MCF 10A (cell line): ENCODE data around the gene LRR1. TPM values are rescaled to one million over a fixed set of nuclear protein-coding genes. Genes with fewer than 3 reads are reported as not detected.

Experiments
- BruUV-seq: library from RNA; stranded (reverse); fragments of 400-500 nt; replicated peaks from 2 replicates; lab custom pipeline; 2021; lab: Mats Ljungman, UMichigan
- CTCF ChIA-PET: fragments of 300-600 bp; sonication (Branson Sonifier 250); formaldehyde crosslinking; extraction: SDS; loops from one replicate; lab custom pipeline; 2021; ENCODE audit warnings: antibody characterized with exemption, inconsistent platforms; lab: Yijun Ruan, JAX
- POLR2A ChIA-PET: fragments of 300-600, 350-650 bp; sonication (Branson Sonifier 250); formaldehyde crosslinking; extraction: SDS; loops from one replicate; lab custom pipeline; 2020; ENCODE audit warnings: antibody characterized with exemption, inconsistent platforms; lab: Yijun Ruan, JAX
- DNase-seq: peaks from one replicate; pipeline ENCODE4 v3.0.0-alpha.2; 2018; ENCODE audit not compliant: unreplicated experiment
- H3K27ac Mint-ChIP-seq: one replicate; pipeline ENCODE4 v1.8.0; 2022; ENCODE audit warnings: mild to moderate bottlenecking, low read depth, mixed read lengths; ENCODE audit not compliant: unreplicated experiment
- H3K27me3 Mint-ChIP-seq: one replicate; pipeline ENCODE4 v1.8.0; 2022; ENCODE audit warnings: mixed read lengths; ENCODE audit not compliant: insufficient read depth, unreplicated experiment
- H3K36me3 Mint-ChIP-seq: one replicate; pipeline ENCODE4 v1.8.0; 2022; ENCODE audit warnings: mild to moderate bottlenecking, moderate library complexity, mixed read lengths; ENCODE audit not compliant: insufficient read depth, unreplicated experiment
- H3K4me1 Mint-ChIP-seq: one replicate; pipeline ENCODE4 v1.8.0; 2022; ENCODE audit warnings: mixed read lengths; ENCODE audit not compliant: insufficient read depth, unreplicated experiment
- H3K4me3 Mint-ChIP-seq: one replicate; pipeline ENCODE4 v1.8.0; 2022; ENCODE audit warnings: mild to moderate bottlenecking, moderate library complexity, mixed read lengths; ENCODE audit not compliant: unreplicated experiment
- H3K9me3 Mint-ChIP-seq: one replicate; pipeline ENCODE4 v1.8.0; 2022; ENCODE audit warnings: mixed read lengths; ENCODE audit not compliant: unreplicated experiment
- intact Hi-C: fragments of 100-400 bp; cut with micrococcal nuclease; formaldehyde crosslinking; loops from 2 replicates; pipeline ENCODE4 v1.14.1; 2022
- total RNA-seq: library from RNA; stranded (reverse); gene quantifications from 2 replicates; pipeline ENCODE4 v1.2.3, GENCODE V29; 2022
- TF ChIP-seq, protein P1 (sequence below): fragments of 200-600 bp; IDR thresholded peaks from one replicate; pipeline ENCODE4 v1.8.0; 2022; ENCODE audit warnings: antibody characterized with exemption, mild to moderate bottlenecking; ENCODE audit not compliant: unreplicated experiment

Gene LRR1
- total RNA-seq, 1 experiment from 2014 or later: 19.8 TPM

DNA sequence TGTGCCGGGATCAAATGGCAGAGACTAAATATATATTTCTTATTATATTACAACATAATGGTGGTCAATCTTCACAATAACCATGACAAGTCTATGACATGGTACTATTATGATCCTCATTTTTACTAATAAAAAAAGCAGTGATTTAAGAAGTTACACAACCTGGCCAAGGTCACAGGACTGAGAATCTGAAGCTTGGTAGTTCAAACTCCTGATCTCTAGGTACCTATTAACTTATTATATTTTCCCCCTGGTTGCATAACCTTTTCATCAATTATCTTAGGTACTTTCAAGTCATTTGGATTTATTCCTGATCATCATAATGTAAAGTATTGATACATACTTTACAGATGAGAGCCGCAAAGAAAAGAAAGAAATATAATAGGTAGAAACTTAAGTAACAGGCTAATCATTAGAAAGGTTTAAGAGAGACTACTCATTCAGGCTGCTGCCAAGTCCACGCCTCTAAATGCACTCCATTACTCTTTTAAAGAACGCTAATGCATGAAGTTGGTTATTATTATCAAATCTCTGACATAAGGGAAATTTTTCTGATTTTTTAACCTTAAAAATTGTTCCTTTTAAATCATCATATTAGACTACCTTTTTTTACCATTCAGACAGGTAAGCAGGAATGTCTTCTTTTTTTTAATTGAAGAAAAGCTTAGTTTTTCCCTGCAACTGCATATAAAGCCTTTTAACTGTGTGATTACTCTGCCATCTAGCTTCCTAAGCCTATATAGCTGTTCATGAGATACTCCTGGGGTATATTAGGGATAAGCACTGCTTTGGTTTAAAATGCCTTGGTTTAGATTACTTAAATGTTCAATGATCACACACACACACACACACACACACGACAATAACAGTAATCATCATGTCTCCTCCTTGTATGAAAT lies 48.2 kb upstream of the LRR1 start:
- no TSS peak for BruUV-seq
- intact Hi-C loops: loop anchor here (1.0 to 10.0 kb wide), 2 partner anchors 88 to 376 kb away; no protein-coding TSS in a partner anchor
- TF ChIP-seq, protein P1, sequence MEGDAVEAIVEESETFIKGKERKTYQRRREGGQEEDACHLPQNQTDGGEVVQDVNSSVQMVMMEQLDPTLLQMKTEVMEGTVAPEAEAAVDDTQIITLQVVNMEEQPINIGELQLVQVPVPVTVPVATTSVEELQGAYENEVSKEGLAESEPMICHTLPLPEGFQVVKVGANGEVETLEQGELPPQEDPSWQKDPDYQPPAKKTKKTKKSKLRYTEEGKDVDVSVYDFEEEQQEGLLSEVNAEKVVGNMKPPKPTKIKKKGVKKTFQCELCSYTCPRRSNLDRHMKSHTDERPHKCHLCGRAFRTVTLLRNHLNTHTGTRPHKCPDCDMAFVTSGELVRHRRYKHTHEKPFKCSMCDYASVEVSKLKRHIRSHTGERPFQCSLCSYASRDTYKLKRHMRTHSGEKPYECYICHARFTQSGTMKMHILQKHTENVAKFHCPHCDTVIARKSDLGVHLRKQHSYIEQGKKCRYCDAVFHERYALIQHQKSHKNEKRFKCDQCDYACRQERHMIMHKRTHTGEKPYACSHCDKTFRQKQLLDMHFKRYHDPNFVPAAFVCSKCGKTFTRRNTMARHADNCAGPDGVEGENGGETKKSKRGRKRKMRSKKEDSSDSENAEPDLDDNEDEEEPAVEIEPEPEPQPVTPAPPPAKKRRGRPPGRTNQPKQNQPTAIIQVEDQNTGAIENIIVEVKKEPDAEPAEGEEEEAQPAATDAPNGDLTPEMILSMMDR: peak; percentile 35
- Mint-ChIP-seq H3K36me3 (no peaks in the 10 kb centered on the region), H3K4me1 (no peaks in the 10 kb centered on the region), H3K27me3 (no peaks in the 10 kb centered on the region), H3K27ac (no peak overlapping the region), H3K4me3 (no peak overlapping the region), H3K9me3 (no peaks in the 10 kb centered on the region)
- no peak for DNase-seq
- POLR2A ChIA-PET: no interaction called here
- CTCF ChIA-PET: interaction anchor here (0.7 to 4.4 kb wide), 15 partner anchors 11 to 1634 kb away, joined by 3 to 28 read pairs (median 3); no protein-coding TSS in a partner anchor

DNA sequence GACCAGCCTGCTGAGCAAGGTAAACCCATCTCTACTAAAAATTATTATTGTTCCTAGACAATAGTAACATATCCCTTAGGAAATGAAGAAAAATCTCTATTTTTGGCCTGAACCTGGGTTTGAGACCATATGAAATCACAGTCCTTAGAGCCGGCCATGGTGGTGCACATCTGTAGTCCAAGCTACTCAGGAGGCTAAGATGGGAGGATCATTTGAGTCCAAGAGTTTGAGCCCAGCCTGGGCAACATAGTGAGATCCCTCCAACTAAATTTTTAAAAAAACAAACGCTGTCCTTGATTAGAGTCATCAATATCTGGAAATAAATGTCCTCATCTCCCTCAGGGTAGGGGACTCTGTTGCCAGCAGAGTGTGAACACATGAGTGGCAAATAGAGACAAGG lies 47.2 kb upstream of the LRR1 start:
- Mint-ChIP-seq H3K4me1 (no peaks in the 10 kb centered on the region), H3K9me3 (no peaks in the 10 kb centered on the region), H3K36me3 (no peaks in the 10 kb centered on the region), H3K27me3 (no peaks in the 10 kb centered on the region), H3K27ac (no peak overlapping the region), H3K4me3 (no peak overlapping the region)
- no TSS peak for BruUV-seq
- intact Hi-C loops: loop anchor here (10.0 kb wide), 1 partner anchor 377 kb away; no protein-coding TSS in a partner anchor
- ChIA-PET CTCF (interaction anchor here (0.5 to 4.4 kb wide), 8 partner anchors 18 to 92 kb away, joined by 3 to 28 read pairs (median 4); partner anchors contain the start of gene RPS29), POLR2A (no interaction called here)
- TF ChIP-seq, protein P1: no peak
- no peak for DNase-seq

DNA sequence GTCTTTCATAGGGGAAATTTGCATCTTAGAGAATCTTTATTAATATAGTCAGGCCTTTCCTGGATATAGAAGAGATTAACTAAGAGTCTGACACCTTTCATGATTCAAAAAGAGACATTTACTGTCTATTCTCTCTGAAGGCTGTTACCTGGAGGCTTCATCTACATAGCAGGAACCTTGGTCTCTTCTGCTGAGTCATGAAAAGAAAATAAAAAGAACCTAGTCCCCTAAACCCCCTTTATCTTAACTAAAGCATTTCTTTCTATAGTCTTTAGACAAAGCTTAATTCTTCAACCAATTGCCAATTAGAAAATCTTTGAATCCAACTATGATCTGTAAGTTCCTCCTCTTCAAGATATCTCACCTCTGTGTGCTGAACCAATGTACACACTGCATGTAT lies 45.6 kb upstream of the LRR1 start:
- Mint-ChIP-seq H3K4me3 (no peak overlapping the region), H3K27ac (no peak overlapping the region), H3K4me1 (no peaks in the 10 kb centered on the region), H3K36me3 (no peaks in the 10 kb centered on the region), H3K27me3 (no peaks in the 10 kb centered on the region), H3K9me3 (no peaks in the 10 kb centered on the region)
- TF ChIP-seq, protein P1: no peak
- POLR2A ChIA-PET: no interaction called here
- no TSS peak for BruUV-seq
- no peak for DNase-seq
- CTCF ChIA-PET: interaction anchor here (1.1 kb wide), 2 partner anchors 49 to 71 kb away, joined by 3 to 4 read pairs; no protein-coding TSS in a partner anchor
- intact Hi-C loops: loop anchor here (10.0 kb wide), 1 partner anchor 378 kb away; no protein-coding TSS in a partner anchor

DNA sequence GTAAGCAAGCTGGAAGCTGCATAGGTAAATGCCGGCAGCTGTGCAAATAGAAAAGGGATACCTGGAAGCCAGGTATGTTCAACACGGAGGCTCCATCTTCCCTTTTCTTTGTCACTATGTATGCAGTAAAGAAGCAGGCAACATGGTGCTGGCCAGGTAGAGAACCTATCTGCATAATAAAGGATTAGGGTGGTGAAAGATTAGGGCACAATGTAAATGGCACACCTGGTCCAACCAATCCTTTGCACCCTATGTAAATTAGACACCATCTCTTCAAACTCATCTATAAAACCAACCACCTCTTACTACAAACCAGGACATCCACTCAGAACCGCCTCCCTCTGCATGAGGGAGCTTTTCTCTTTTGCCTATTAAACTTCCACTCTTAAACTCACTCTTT lies 44.8 kb upstream of the LRR1 start:
- H3K4me3 Mint-ChIP-seq: no peak overlapping the region
- TF ChIP-seq, protein P1: no peak
- CTCF ChIA-PET: interaction anchor here (1.1 kb wide), 1 partner anchor 72 kb away, joined by 3 read pairs; no protein-coding TSS in a partner anchor
- H3K4me1 Mint-ChIP-seq: no peaks in the 10 kb centered on the region
- H3K27me3 Mint-ChIP-seq: no peaks in the 10 kb centered on the region
- H3K27ac Mint-ChIP-seq: no peak overlapping the region
- DNase-seq: no peak
- POLR2A ChIA-PET: no interaction called here
- H3K36me3 Mint-ChIP-seq: no peaks in the 10 kb centered on the region
- BruUV-seq: no TSS peak
- H3K9me3 Mint-ChIP-seq: no peaks in the 10 kb centered on the region
- intact Hi-C loops: loop anchor here (10.0 kb wide), 1 partner anchor 379 kb away; no protein-coding TSS in a partner anchor
